ENCODE results near the gene ABCA1.

DNA sequence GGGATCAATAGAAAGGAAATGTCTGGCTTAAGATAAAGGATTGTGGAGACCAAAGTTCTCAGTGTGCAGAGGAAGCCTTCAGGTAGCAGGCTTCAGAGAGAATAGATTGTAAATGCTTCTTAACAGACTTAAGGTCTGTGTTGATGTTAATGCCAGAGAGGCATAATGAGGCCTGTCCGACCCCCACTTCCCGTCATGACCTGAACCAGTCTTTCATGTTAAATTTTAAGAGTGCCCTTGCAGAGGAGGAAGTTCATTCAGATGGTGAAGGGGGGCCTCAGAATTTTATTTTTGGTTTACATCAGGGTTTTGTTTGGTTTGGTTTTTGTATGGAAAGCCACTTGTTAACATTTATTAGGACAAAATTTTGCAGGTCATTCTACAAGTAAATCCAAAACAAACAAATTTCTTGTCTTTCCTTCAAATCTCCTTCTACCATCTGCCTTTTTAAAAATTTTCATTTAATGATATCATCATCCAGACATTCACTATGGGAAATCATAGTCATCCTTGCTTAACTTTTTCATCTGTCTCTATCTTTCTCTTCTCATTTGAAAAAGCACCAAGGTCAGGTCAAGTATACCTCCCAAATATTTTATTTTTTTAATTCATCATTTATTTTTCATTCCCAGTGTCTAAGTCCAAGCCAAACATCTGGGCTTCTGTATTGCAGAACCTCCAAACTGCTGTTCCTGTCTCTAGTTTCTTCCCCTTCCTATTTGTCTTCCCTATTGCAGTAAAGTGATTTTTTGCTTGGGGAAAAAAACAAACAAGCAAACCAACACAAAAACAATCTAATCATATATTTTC is 6.9 kb upstream of the ABCA1 start:
- TF ChIP-seq, protein P1, sequence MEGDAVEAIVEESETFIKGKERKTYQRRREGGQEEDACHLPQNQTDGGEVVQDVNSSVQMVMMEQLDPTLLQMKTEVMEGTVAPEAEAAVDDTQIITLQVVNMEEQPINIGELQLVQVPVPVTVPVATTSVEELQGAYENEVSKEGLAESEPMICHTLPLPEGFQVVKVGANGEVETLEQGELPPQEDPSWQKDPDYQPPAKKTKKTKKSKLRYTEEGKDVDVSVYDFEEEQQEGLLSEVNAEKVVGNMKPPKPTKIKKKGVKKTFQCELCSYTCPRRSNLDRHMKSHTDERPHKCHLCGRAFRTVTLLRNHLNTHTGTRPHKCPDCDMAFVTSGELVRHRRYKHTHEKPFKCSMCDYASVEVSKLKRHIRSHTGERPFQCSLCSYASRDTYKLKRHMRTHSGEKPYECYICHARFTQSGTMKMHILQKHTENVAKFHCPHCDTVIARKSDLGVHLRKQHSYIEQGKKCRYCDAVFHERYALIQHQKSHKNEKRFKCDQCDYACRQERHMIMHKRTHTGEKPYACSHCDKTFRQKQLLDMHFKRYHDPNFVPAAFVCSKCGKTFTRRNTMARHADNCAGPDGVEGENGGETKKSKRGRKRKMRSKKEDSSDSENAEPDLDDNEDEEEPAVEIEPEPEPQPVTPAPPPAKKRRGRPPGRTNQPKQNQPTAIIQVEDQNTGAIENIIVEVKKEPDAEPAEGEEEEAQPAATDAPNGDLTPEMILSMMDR (IDR thresholded peaks at IDR 0.05): no peak
- no peak for TF ChIP-seq POLR2A (IDR thresholded peaks at IDR 0.05)

All from right lobe of liver (tissue), 4 donors.